GM12878 (cell line): ENCODE results near the gene MDFI. TPM values are rescaled to one million over a fixed set of nuclear protein-coding genes. Genes with fewer than 3 reads are reported as not detected.
A peak's percentile ranks its signal among the peaks of the same experiment; 100 is the strongest.

ENCODE experiments used
- ATAC-seq: fragments of 200-7000 bp; cut with Tn5 transposase; 3 replicates; pipeline ENCODE4 v1.9.1; 2020; ENCODE audit warnings: mild to moderate bottlenecking, moderate library complexity
- BruUV-seq: library from RNA; stranded (reverse); fragments of 400-500 nt; replicated peaks from 2 replicates; lab custom pipeline; 2021; lab: Mats Ljungman, UMichigan
- CTCF ChIA-PET: fragments of 300-600 bp; sonication (Branson Sonifier 250); formaldehyde crosslinking; extraction: SDS; loops from one replicate; lab custom pipeline; 2021; ENCODE audit warnings: inconsistent platforms; lab: Yijun Ruan, JAX
- POLR2A ChIA-PET: fragments of 350-600 bp; formaldehyde crosslinking; extraction: SDS; loops from one replicate; lab custom pipeline; 2021; ENCODE audit warnings: inconsistent platforms; lab: Charles Lee
- RAD21 ChIA-PET: fragments of 300-600 bp; sonication (Branson Sonifier 250); formaldehyde crosslinking; loops from one replicate; lab custom pipeline; 2023; ENCODE audit warnings: antibody characterized with exemption; ENCODE audit not compliant: unreplicated experiment; lab: Charles Lee
- SMC1A ChIA-PET: fragments of 300-600 bp; sonication (Branson Sonifier 250); formaldehyde crosslinking; loops from one replicate; lab custom pipeline; 2023; ENCODE audit not compliant: unreplicated experiment, uncharacterized antibody; lab: Charles Lee
- DNase-seq: peaks from one replicate; pipeline ENCODE4 v3.0.0-alpha.2; 2011; ENCODE audit warnings: low read depth, low spot score
- FAIRE-seq: peaks from 3 replicates; lab custom pipeline; 2011; peaks lifted over from hg19 to GRCh38; lab: Jason Lieb, UNC
- H2AFZ ChIP-seq: 2 replicates; pipeline ENCODE4 v1.6.0; 2011; ENCODE audit warnings: low read depth, low read length, control low read depth; ENCODE audit not compliant: control insufficient read depth
- H3K27ac ChIP-seq: 2 replicates; pipeline ENCODE4 v1.5.1; 2011; ENCODE audit warnings: control low read depth; ENCODE audit not compliant: control insufficient read depth, insufficient read depth
- H3K27me3 ChIP-seq, 2 experiments: replicated peaks in 1 of 2; 2 replicates each; pipeline versions ENCODE4 v1.6.0 to v1.6.1; 2011; ENCODE audit warnings: low read length in 1 of 2; ENCODE audit not compliant: control insufficient read depth in 2 of 2, insufficient read depth in 2 of 2
- H3K36me3 ChIP-seq, 2 experiments: 2 replicates each; pipeline ENCODE4 v1.5.1; 2011; ENCODE audit warnings: low read length in 1 of 2; ENCODE audit not compliant: control insufficient read depth in 2 of 2, insufficient read depth in 2 of 2
- H3K4me1 ChIP-seq: 2 replicates; pipeline ENCODE4 v1.6.1; 2011; ENCODE audit warnings: mild to moderate bottlenecking, low read length, moderate library complexity, mixed read lengths; ENCODE audit not compliant: control insufficient read depth, insufficient read depth
- H3K4me2 ChIP-seq: 2 replicates; pipeline ENCODE4 v1.6.0; 2011; ENCODE audit warnings: control low read depth; ENCODE audit not compliant: control insufficient read depth, insufficient read depth
- H3K4me3 ChIP-seq: fragments of 200-600 bp; sonication (generic); 2 replicates; pipeline ENCODE4 v1.5.1; 2016
- H3K79me2 ChIP-seq: 2 replicates; pipeline ENCODE4 v1.6.0; 2011; ENCODE audit warnings: low read length; ENCODE audit not compliant: control insufficient read depth, insufficient read depth
- H3K9ac ChIP-seq: 2 replicates; pipeline ENCODE4 v1.8.0; 2011; ENCODE audit warnings: low read length, control low read depth, mixed read lengths; ENCODE audit not compliant: control insufficient read depth, insufficient read depth
- H3K9me3 ChIP-seq: replicated peaks from 3 replicates; pipeline ENCODE4 v1.5.1; 2011; ENCODE audit warnings: mild to moderate bottlenecking, low read length; ENCODE audit not compliant: control insufficient read depth, insufficient read depth
- H4K20me1 ChIP-seq: 2 replicates; pipeline ENCODE4 v1.6.0; 2011; ENCODE audit not compliant: control insufficient read depth, insufficient read depth
- KDM1A ChIP-seq: fragments of 200-600 bp; sonication (generic); IDR thresholded peaks from 2 replicates; pipeline ENCODE4 v1.6.1; 2016; ENCODE audit warnings: borderline replicate concordance
- PRDM15 ChIP-seq: fragments of 450-650 bp; formaldehyde crosslinking; IDR thresholded peaks from 2 replicates; pipeline ENCODE4 v1.4.0; 2020; ENCODE audit warnings: mild to moderate bottlenecking, moderate library complexity
- WGBS: methylation state at CpG from one replicate; pipeline ENCODE4 v1.1.6; 2016; ENCODE audit warnings: low lambda C conversion rate; ENCODE audit not compliant: insufficient replicate concordance, insufficient coverage; ENCODE audit errors: missing lambda C conversion rate; 5-methylcytosine and 5-hydroxymethylcytosine counted together
- in situ Hi-C: fragments of 300-500 bp; cut with MboI; formaldehyde crosslinking; loops from 9 replicates; pipeline ENCODE4 v1.14.3; 2018; ENCODE audit warnings: mixed read lengths
- intact Hi-C: fragments of 100-400 bp; cut with micrococcal nuclease; formaldehyde crosslinking; loops from one replicate; pipeline ENCODE4 v1.14.2; 2022; ENCODE audit not compliant: unreplicated experiment
- polyA plus RNA-seq, 11 experiments: library from polyadenylated mRNA; depleted of rRNA in 4 of 11; unstranded in 6 of 11; stranded (reverse) in 5 of 11; fragments of >200 nt; fragmentation: Nextera tagmentation in 4 of 11; fragmentation: Illumina TruSeq in 1 of 11; extraction: Ambion mirVana in 4 of 11; extraction: Trizol in 1 of 11; gene quantifications; 1 replicate in 1 of 11; 2 replicates in 10 of 11; pipeline versions ENCODE4 v1.2.1 to v1.2.3, GENCODE V29; 2011 to 2016; ENCODE audit warnings: inconsistent platforms in 2 of 11, missing spikeins in 2 of 11, low read depth in 1 of 11
- total RNA-seq, 4 experiments: library from RNA; depleted of rRNA in 3 of 4; stranded (reverse); fragments of >200 nt in 3 of 4; fragmentation: Illumina TruSeq in 1 of 4; extraction: Trizol in 1 of 4; gene quantifications; 2 replicates each; pipeline versions ENCODE4 v1.2.1 to v1.2.3, GENCODE V29; 2013 to 2021
- TF ChIP-seq, protein P1 (sequence below), 3 experiments: IDR thresholded peaks in 2 of 3; conservative IDR thresholded peaks in 1 of 3; 2 replicates each; pipeline ENCODE4 v1.5.1; 2011; ENCODE audit warnings: low read depth in 3 of 3, low read length in 3 of 3, mild to moderate bottlenecking in 3 of 3, control low read depth in 2 of 3, moderate library complexity in 2 of 3, inconsistent platforms in 1 of 3, mixed read lengths in 1 of 3; ENCODE audit not compliant: control insufficient read depth in 2 of 3, insufficient read depth in 1 of 3; ENCODE audit errors: extremely low read depth in 1 of 3

Gene MDFI
- total and polyA plus RNA-seq, 10 of the 15 experiments (the other 5 are each of a cell fraction or from before 2014, with no cell fraction given), result not detected

- ChIA-PET RAD21 (no interaction called here), SMC1A (interaction anchor here (0.7 kb wide), 1 partner anchor 234 kb away, joined by 3 read pairs; no protein-coding TSS in a partner anchor), POLR2A (interaction anchor here (0.7 kb wide), 1 partner anchor 87 kb away, joined by 3 read pairs; no protein-coding TSS in a partner anchor), CTCF (interaction anchor here (1.0 to 2.0 kb wide), 4 partner anchors 74 to 181 kb away, joined by 3 to 7 read pairs (median 5); no protein-coding TSS in a partner anchor)
- BruUV-seq, result no TSS peak
- no peak overlapping the region for H3K27ac ChIP-seq
- no peaks in the 10 kb centered on the region for H3K9me3 ChIP-seq
- H3K27me3 ChIP-seq, result no peaks in the 10 kb centered on the region; a peak in 1 of 4 replicates
- WGBS, result 0% methylated on average over 3 of the region's 3 CpGs
- DNase-seq, result no peak
- TF ChIP-seq, protein P1, sequence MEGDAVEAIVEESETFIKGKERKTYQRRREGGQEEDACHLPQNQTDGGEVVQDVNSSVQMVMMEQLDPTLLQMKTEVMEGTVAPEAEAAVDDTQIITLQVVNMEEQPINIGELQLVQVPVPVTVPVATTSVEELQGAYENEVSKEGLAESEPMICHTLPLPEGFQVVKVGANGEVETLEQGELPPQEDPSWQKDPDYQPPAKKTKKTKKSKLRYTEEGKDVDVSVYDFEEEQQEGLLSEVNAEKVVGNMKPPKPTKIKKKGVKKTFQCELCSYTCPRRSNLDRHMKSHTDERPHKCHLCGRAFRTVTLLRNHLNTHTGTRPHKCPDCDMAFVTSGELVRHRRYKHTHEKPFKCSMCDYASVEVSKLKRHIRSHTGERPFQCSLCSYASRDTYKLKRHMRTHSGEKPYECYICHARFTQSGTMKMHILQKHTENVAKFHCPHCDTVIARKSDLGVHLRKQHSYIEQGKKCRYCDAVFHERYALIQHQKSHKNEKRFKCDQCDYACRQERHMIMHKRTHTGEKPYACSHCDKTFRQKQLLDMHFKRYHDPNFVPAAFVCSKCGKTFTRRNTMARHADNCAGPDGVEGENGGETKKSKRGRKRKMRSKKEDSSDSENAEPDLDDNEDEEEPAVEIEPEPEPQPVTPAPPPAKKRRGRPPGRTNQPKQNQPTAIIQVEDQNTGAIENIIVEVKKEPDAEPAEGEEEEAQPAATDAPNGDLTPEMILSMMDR (IDR thresholded peaks at IDR 0.05 in 2 of 3, conservative IDR thresholded peaks at IDR 0.05 in 1 of 3; ENCODE audit: control insufficient read depth in 2 of 3, extremely low read depth in 1 of 3, insufficient read depth in 1 of 3, low read depth in 3 of 3, low read length in 3 of 3), result 0 out of 6 replicates have a peak, but pooled peaks of 1 of the 3 experiments have one; percentile 13
- TF ChIP-seq PRDM15 (CRISPR knock-in tag) (no peak), KDM1A (no peak)
- TF ChIP-seq, all 136 proteins: peak for 1
- Histone ChIP-seq H3K4me2 (no peak overlapping the region), H4K20me1 (no peaks in the 10 kb centered on the region), H3K79me2 (no peaks in the 10 kb centered on the region), H2AFZ (no peak overlapping the region), H3K36me3 (no peaks in the 10 kb centered on the region), H3K4me1 (no peaks in the 10 kb centered on the region), H3K4me3 (no peak overlapping the region), H3K9ac (no peak overlapping the region)
- FAIRE-seq (no peak), ATAC-seq (no peak)
- in situ Hi-C loops, result loop anchor here (10.0 kb wide), 2 partner anchors 79 to 439 kb away; no protein-coding TSS in a partner anchor
- intact Hi-C loops, result loop anchor here (10.0 kb wide), 1 partner anchor 439 kb away; no protein-coding TSS in a partner anchor
These were observed 32.6 kb upstream of the MDFI start for GRCh38 chr6:41605649-41606048.
